ENCODE data around the gene POLR2I.

Gene POLR2I

DNA sequence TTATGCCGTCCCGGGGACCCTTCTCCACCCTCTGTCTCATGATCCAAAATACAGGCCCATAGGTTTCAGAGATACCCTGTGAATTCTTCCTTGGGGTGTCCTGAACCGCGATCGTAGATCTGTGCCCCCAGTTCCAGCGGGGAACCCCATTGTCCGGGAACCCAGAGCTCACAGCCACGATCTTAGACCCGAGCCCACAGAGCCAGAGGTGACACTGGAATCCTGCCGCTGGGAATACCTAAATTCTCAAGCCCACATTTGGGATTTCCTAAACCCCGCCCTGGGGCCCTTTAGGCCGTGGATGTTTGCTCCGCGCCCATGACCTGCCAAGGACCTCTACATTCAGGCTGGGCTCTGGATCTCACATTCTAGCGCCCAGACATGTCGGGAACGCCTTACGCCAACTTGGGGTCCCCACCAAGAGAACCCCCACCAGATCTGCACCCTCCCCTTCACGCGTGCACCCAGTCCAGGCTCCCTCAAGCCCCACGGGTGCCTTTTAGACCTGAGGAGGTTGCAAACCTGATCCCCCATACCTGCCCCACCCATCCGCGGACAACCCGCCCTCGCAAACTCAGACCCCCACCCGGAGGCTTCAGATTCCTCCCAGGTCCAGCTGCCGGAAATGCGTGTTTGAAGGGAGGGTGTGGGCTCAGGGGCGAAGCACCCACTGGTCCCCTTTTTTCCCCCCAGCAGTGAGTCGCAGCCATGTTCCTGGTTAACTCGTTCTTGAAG lies 25.8 kb upstream of the POLR2I start:
- Histone ChIP-seq H3K4me1 (ENCODE audit: control insufficient read depth, insufficient read depth, low read length) (peaks cover 14% of the 10 kb centered on the region), H3K27ac (ENCODE audit: extremely low read depth, low read depth, low read length) (peak overlapping the region; percentile 94), H3K36me3 (ENCODE audit: control insufficient read depth in 2 of 2, insufficient read depth in 1 of 2, low read length in 2 of 2) (peaks cover 30% of the 10 kb centered on the region in 2 experiments), H3K4me3 (ENCODE audit: low read depth, low read length) (peak overlapping the region; percentile 80), H3K9me3 (ENCODE audit: control insufficient read depth, insufficient read depth, low read depth, low read length) (no peaks in the 10 kb centered on the region)
- CTCF ChIA-PET, result interaction anchor here (0.6 to 1.2 kb wide), 6 partner anchors 13 to 540 kb away, joined by 3 to 5 read pairs (median 3); no protein-coding TSS in a partner anchor
- POLR2A ChIA-PET, result interaction anchor here (0.5 to 5.4 kb wide), 15 partner anchors 11 to 596 kb away, joined by 3 to 87 read pairs (median 5); partner anchors contain the start of genes COX7A1, POLR2I, TBCB and THAP8
- TF ChIP-seq WT1 (tag by site-specific recombination; IDR thresholded peaks at IDR 0.05) (peak; percentile 75; the same call in 1 of the 2 replicates), ZNF654 (tag by site-specific recombination; IDR thresholded peaks at IDR 0.05; ENCODE audit: low read depth) (no peak), ZFHX2 (tag by site-specific recombination; conservative IDR thresholded peaks at IDR 0.05) (peak; percentile 68), ZNF311 (tag by site-specific recombination; IDR thresholded peaks at IDR 0.05; ENCODE audit: borderline replicate concordance) (no peak), ZNF473 (tag by site-specific recombination; IDR thresholded peaks at IDR 0.05) (no peak), KLF16 (tag by site-specific recombination; IDR thresholded peaks at IDR 0.05) (no peak; the same call in none of the 2 replicates), ZNF501 (tag by site-specific recombination; IDR thresholded peaks at IDR 0.05) (no peak), KLF10 (tag by site-specific recombination; IDR thresholded peaks at IDR 0.05) (peak; percentile 91), ZNF747 (tag by site-specific recombination; IDR thresholded peaks at IDR 0.05) (no peak), ZNF843 (tag by site-specific recombination; IDR thresholded peaks at IDR 0.05) (no peak), ZNF830 (tag by site-specific recombination; IDR thresholded peaks at IDR 0.05; ENCODE audit: low read depth) (no peak), ZNF202 (tag by site-specific recombination; IDR thresholded peaks at IDR 0.05; ENCODE audit: borderline replicate concordance) (no peak), ZNF571 (tag by site-specific recombination; IDR thresholded peaks at IDR 0.05) (no peak), ZNF157 (tag by site-specific recombination; IDR thresholded peaks at IDR 0.05) (no peak), GLI4 (tag by site-specific recombination; IDR thresholded peaks at IDR 0.05) (no peak), ZNF677 (tag by site-specific recombination; IDR thresholded peaks at IDR 0.05) (no peak), ZNF76 (tag by site-specific recombination; IDR thresholded peaks at IDR 0.05; ENCODE audit: borderline replicate concordance, low read depth) (peak; percentile 13; the same call in 1 of the 2 replicates), IKZF3 (tag by site-specific recombination; IDR thresholded peaks at IDR 0.05) (no peak; the same call in 1 of the 2 replicates), ZNF155 (tag by site-specific recombination; IDR thresholded peaks at IDR 0.05) (no peak), SP2 (tag by site-specific recombination; IDR thresholded peaks at IDR 0.05) (peak; percentile 5)
- TF ChIP-seq, protein P1, sequence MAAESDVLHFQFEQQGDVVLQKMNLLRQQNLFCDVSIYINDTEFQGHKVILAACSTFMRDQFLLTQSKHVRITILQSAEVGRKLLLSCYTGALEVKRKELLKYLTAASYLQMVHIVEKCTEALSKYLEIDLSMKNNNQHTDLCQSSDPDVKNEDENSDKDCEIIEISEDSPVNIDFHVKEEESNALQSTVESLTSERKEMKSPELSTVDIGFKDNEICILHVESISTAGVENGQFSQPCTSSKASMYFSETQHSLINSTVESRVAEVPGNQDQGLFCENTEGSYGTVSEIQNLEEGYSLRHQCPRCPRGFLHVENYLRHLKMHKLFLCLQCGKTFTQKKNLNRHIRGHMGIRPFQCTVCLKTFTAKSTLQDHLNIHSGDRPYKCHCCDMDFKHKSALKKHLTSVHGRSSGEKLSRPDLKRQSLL (tag by site-specific recombination; IDR thresholded peaks at IDR 0.05), result no peak
- TF ChIP-seq, protein P2, sequence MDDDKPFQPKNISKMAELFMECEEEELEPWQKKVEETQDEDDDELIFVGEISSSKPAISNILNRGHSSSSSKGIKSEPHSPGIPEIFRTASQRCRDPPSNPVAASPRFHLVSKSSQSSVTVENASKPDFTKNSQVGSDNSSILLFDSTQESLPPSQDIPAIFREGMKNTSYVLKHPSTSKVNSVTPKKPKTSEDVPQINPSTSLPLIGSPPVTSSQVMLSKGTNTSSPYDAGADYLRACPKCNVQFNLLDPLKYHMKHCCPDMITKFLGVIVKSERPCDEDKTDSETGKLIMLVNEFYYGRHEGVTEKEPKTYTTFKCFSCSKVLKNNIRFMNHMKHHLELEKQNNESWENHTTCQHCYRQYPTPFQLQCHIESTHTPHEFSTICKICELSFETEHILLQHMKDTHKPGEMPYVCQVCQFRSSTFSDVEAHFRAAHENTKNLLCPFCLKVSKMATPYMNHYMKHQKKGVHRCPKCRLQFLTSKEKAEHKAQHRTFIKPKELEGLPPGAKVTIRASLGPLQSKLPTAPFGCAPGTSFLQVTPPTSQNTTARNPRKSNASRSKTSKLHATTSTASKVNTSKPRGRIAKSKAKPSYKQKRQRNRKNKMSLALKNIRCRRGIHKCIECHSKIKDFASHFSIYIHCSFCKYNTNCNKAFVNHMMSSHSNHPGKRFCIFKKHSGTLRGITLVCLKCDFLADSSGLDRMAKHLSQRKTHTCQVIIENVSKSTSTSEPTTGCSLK (tag by site-specific recombination; IDR thresholded peaks at IDR 0.05), result no peak
- TF ChIP-seq, protein P3, sequence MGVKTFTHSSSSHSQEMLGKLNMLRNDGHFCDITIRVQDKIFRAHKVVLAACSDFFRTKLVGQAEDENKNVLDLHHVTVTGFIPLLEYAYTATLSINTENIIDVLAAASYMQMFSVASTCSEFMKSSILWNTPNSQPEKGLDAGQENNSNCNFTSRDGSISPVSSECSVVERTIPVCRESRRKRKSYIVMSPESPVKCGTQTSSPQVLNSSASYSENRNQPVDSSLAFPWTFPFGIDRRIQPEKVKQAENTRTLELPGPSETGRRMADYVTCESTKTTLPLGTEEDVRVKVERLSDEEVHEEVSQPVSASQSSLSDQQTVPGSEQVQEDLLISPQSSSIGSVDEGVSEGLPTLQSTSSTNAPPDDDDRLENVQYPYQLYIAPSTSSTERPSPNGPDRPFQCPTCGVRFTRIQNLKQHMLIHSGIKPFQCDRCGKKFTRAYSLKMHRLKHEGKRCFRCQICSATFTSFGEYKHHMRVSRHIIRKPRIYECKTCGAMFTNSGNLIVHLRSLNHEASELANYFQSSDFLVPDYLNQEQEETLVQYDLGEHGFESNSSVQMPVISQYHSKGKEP (tag by site-specific recombination; IDR thresholded peaks at IDR 0.05), result no peak
- TF ChIP-seq, protein P4, sequence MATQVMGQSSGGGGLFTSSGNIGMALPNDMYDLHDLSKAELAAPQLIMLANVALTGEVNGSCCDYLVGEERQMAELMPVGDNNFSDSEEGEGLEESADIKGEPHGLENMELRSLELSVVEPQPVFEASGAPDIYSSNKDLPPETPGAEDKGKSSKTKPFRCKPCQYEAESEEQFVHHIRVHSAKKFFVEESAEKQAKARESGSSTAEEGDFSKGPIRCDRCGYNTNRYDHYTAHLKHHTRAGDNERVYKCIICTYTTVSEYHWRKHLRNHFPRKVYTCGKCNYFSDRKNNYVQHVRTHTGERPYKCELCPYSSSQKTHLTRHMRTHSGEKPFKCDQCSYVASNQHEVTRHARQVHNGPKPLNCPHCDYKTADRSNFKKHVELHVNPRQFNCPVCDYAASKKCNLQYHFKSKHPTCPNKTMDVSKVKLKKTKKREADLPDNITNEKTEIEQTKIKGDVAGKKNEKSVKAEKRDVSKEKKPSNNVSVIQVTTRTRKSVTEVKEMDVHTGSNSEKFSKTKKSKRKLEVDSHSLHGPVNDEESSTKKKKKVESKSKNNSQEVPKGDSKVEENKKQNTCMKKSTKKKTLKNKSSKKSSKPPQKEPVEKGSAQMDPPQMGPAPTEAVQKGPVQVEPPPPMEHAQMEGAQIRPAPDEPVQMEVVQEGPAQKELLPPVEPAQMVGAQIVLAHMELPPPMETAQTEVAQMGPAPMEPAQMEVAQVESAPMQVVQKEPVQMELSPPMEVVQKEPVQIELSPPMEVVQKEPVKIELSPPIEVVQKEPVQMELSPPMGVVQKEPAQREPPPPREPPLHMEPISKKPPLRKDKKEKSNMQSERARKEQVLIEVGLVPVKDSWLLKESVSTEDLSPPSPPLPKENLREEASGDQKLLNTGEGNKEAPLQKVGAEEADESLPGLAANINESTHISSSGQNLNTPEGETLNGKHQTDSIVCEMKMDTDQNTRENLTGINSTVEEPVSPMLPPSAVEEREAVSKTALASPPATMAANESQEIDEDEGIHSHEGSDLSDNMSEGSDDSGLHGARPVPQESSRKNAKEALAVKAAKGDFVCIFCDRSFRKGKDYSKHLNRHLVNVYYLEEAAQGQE (tag by site-specific recombination; IDR thresholded peaks at IDR 0.05), result peak; percentile 21; the same call in 1 of the 2 replicates
- TF ChIP-seq, protein P5, sequence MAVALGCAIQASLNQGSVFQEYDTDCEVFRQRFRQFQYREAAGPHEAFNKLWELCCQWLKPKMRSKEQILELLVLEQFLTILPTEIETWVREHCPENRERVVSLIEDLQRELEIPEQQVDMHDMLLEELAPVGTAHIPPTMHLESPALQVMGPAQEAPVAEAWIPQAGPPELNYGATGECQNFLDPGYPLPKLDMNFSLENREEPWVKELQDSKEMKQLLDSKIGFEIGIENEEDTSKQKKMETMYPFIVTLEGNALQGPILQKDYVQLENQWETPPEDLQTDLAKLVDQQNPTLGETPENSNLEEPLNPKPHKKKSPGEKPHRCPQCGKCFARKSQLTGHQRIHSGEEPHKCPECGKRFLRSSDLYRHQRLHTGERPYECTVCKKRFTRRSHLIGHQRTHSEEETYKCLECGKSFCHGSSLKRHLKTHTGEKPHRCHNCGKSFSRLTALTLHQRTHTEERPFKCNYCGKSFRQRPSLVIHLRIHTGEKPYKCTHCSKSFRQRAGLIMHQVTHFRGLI (tag by site-specific recombination; IDR thresholded peaks at IDR 0.05), result peak; percentile 63
